ENCODE measurements around the gene CEACAM1. TPM values are rescaled to one million over a fixed set of nuclear protein-coding genes. Genes with fewer than 3 reads are reported as not detected.

The CEACAM1 gene
- total and polyA plus RNA-seq, 2 of the 13 experiments (the other 11 are each of a cell fraction or from before 2014, with no cell fraction given), result 13.5 to 332 TPM

- TF ChIP-seq NR2F2 (IDR thresholded peaks at IDR 0.05; ENCODE audit: borderline replicate concordance, low read depth), result peak; percentile 58; the same call in 1 of the 2 replicates
- TF ChIP-seq NFYC (CRISPR knock-in tag; IDR thresholded peaks at IDR 0.05), result peak; percentile 70
- peak; percentile 56 for TF ChIP-seq IRF2 (CRISPR knock-in tag; IDR thresholded peaks at IDR 0.05)
- TF ChIP-seq ZNF609 (CRISPR knock-in tag; IDR thresholded peaks at IDR 0.05; ENCODE audit: borderline replicate concordance), result peak; percentile 83
- no peak for TF ChIP-seq NONO (IDR thresholded peaks at IDR 0.05)
- 0 out of 2 replicates have a peak, but pooled peaks have one; percentile 15 for TF ChIP-seq NONO (CRISPR knock-in tag; conservative IDR thresholded peaks at IDR 0.05)
- TF ChIP-seq THAP11 (CRISPR knock-in tag; IDR thresholded peaks at IDR 0.05), result peak; percentile 64; the same call in 1 of the 2 replicates
- no peak for TF ChIP-seq MATR3 (CRISPR knock-in tag; IDR thresholded peaks at IDR 0.05)
- TF ChIP-seq ELF4 (CRISPR knock-in tag; IDR thresholded peaks at IDR 0.05; ENCODE audit: borderline replicate concordance), result 0 out of 2 replicates have a peak, but pooled peaks have one; percentile 50
- peak; percentile 90 for TF ChIP-seq RARA (CRISPR knock-in tag; IDR thresholded peaks at IDR 0.05)
- TF ChIP-seq HDAC1 (CRISPR knock-in tag; IDR thresholded peaks at IDR 0.05), result peak; percentile 52; the same call in 1 of the 2 replicates
- TF ChIP-seq HES4 (CRISPR knock-in tag; IDR thresholded peaks at IDR 0.05; ENCODE audit: borderline replicate concordance), result no peak
- TF ChIP-seq HOXD1 (CRISPR knock-in tag; IDR thresholded peaks at IDR 0.05), result peak; percentile 97
- no peak for TF ChIP-seq ZNF652 (CRISPR knock-in tag; IDR thresholded peaks at IDR 0.05; ENCODE audit: borderline replicate concordance, low read depth)
- TF ChIP-seq GABPB1 (CRISPR knock-in tag; IDR thresholded peaks at IDR 0.05), result peak; percentile 20; the same call in 1 of the 2 replicates
- TF ChIP-seq ZNF205 (CRISPR knock-in tag; IDR thresholded peaks at IDR 0.05), result peak; percentile 23; the same call in 1 of the 2 replicates
- peak; percentile 93; the same call in 1 of the 2 replicates for TF ChIP-seq NFKBIZ (CRISPR knock-in tag; IDR thresholded peaks at IDR 0.05)
- TF ChIP-seq PHF8 (CRISPR knock-in tag; IDR thresholded peaks at IDR 0.05), result 0 out of 2 replicates have a peak, but pooled peaks have one; percentile 12
- no peak for TF ChIP-seq POLR2AphosphoS2 (IDR thresholded peaks at IDR 0.05; ENCODE audit: low read depth, low read length)
- no peak for TF ChIP-seq ZNF782 (CRISPR knock-in tag; IDR thresholded peaks at IDR 0.05; ENCODE audit: borderline replicate concordance)
- peak; percentile 48; the same call in 1 of the 2 replicates for TF ChIP-seq ZNF362 (CRISPR knock-in tag; IDR thresholded peaks at IDR 0.05; ENCODE audit: borderline replicate concordance)
- peak; percentile 92 for TF ChIP-seq FOXO1 (CRISPR knock-in tag; IDR thresholded peaks at IDR 0.05)
- TF ChIP-seq ZNF614 (CRISPR knock-in tag; IDR thresholded peaks at IDR 0.05; ENCODE audit: borderline replicate concordance), result peak; percentile 86; the same call in 1 of the 2 replicates
- TF ChIP-seq SALL2 (CRISPR knock-in tag; IDR thresholded peaks at IDR 0.05), result no peak
- TF ChIP-seq IKZF5 (CRISPR knock-in tag; IDR thresholded peaks at IDR 0.05), result peak; percentile 73; the same call in 1 of the 2 replicates
These were observed 47.8 kb downstream of the CEACAM1 start (continued) for GRCh38 chr19:42480335-42481095.

All from HepG2 (cell line).